IMR-90 (cell line): Measurements from ENCODE around the gene KDM5B. TPM values are rescaled to one million over a fixed set of nuclear protein-coding genes. Genes with fewer than 3 reads are reported as not detected.

Source experiments
- CHD1 ChIP-seq: IDR thresholded peaks from 2 replicates; pipeline ENCODE4 v1.6.1; 2012; ENCODE audit warnings: low read depth, low read length, improper control_type of control experiment
- CTCF ChIP-seq: conservative IDR thresholded peaks from 2 replicates; pipeline ENCODE4 v1.5.1; 2012; ENCODE audit warnings: mild to moderate bottlenecking, low read depth, low read length, improper control_type of control experiment
- FOS ChIP-seq: fragments of 150-350 bp; IDR thresholded peaks from 2 replicates; pipeline ENCODE4 v1.6.1; 2016; ENCODE audit warnings: low read depth, low read length
- MAFK ChIP-seq: IDR thresholded peaks from 2 replicates; pipeline ENCODE4 v1.6.1; 2012; ENCODE audit warnings: low read depth, low read length, improper control_type of control experiment
- SMC3 ChIP-seq: fragments of 150-350 bp; IDR thresholded peaks from 2 replicates; pipeline ENCODE4 v1.6.1; 2016; ENCODE audit warnings: low read depth, mild to moderate bottlenecking, antibody characterized with exemption, low read length, moderate library complexity
- polyA plus RNA-seq, 3 experiments: library from polyadenylated mRNA; depleted of rRNA; stranded (reverse); fragments of >200 nt; gene quantifications; 2 replicates each; pipeline ENCODE4 v1.2.3, GENCODE V29; 2012; ENCODE audit warnings: low replicate concordance in 1 of 3
- total RNA-seq: library from RNA; depleted of rRNA; stranded (reverse); fragments of >200 nt; gene quantifications from 2 replicates; pipeline ENCODE4 v1.2.3, GENCODE V29; 2012

The KDM5B gene
- total and polyA plus RNA-seq, 2 of the 4 experiments (the other 2 are of a cell fraction) = 28.8 to 82.1 TPM

- TF ChIP-seq CHD1 = no peak
- no peak for TF ChIP-seq CTCF
- TF ChIP-seq SMC3 = no peak
- TF ChIP-seq MAFK = no peak
- no peak for TF ChIP-seq FOS
Measured at GRCh38 chr1:202810193-202810614, 2.0 kb upstream of the KDM5B start (continued).
